HG03066 (cell line): ENCODE measurements around the gene APBA2.

Experiments used
- ATAC-seq: cut with Tn5 transposase; IDR thresholded peaks from one replicate; pipeline ENCODE4 v1.9.1; 2021; ENCODE audit warnings: low read depth; ENCODE audit not compliant: unreplicated experiment

The APBA2 gene

DNA sequence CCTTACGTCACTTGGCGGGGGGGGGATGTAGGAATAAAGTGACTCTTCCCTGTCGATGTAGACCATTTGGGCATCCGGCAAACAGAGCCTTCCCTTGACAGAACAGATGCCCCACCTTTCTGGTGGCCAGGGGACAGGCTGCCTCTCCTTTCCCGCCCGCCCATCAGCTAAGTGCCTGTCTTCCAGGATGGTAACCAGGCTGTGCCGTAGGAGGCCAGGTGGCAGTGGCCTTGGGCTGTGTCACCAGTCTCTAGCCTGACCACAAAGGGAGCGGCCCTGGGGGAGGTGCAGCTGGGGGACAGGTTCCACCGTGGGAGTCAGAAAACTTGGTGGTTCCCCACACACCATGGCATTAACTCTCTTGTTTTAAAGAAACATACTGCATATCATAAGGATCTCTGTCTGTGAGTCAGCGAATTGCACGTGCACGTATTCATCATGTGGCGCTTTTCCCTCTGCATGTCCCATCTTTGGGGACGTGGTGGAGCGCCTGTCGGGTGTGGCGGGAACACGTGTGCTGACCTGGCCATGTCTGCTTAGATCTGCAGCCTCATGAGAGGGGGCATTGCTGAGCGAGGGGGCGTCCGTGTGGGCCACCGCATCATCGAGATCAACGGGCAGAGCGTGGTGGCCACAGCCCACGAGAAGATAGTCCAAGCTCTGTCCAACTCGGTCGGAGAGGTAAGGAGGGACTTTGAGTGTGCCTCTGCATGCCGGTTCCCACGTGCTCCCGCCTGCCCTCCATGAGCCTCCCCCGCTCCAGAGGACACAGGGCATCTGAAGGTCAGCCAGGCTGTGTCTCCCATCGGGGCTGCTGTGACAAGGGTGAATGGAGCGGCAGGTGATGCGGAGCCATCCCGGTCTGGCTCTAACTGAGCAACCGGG, 227.8 kb downstream of the APBA2 start:
- ATAC-seq: no peak

DNA sequence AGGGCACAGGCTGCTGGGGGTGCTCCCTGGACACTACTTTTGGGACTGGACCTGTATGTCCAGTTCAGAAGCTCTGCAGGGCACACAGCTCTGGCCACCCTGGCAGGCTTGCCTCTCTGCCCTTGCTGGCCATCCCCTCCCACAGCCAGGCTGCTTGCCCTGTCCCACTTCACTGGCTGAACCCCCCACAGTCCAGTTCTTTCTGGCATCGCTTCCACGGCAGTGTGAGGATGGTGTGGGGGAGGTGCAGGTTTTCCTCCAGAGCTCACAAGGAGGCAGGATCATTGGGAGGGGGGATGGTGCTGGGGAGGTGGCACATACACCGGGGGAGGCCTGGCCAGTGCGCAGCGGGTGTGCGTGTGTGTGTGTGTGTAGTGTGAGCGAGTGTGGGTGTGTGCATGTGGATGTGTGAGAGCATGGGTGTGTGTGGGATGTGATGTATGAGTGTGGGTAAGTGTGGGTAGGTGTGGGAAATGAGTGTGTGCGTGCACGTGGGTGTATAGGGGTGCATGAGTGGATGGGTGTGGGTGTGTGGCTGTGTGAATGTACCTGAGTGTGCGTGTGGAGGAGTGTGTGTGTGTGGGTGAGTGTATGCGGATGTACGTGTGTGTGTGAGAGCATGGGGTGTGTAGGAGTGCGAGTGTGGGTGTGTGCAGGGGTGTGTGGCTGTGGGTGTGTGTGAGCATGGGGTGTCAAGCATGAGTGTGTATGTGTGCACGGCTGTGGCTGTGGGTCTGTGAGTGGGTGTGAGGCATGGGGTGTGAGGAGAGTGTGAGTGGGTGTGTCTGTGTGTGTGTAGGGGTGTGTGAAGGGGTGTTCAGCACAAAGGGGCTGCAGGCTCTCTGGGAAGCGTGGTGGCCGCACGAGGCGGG, 228.7 kb downstream of the APBA2 start:
- ATAC-seq: no peak

DNA sequence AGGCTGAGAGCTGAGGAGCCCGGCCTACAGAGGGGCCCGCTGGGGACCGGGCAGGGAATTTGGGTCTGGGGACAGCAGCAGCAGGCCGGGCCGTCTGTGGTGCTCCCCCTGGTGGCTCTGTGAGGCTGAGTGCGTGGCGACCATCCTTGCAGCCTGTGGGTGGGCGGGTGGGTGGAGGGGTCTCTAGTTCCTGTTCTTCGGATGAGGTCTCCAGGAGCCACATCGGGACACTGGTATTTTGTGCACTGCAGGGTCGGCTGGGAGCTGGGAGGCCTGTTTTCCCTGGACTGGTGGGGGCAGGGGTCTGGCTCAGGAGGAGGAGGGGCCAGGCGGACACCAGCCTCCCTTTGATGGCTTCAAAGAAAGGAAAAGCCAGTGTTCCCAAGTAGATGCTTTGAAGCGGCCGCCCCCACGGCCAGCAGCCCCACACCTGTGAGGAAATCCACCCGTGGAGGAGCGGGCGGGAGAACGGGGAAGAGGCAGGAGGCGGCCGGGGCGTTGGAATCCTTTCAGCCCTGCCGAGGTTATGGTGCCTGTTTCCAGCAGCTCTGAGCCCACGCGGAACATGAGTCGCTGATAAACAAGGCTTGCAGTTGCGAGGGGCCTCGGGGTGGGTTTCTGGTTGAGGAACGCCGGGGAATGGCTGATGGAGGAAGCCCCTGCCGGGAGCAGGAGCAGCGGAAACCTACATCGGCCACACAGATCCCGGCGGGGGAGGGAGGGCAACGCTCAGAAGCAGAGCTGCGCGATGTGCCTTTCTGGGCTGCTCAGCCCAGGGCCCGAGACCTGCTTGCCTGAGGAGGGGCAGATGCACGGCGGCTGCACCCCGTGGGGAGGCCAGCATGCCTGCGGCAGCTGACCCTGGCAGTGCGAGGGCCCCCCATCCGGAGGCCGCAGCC, 229.6 kb downstream of the APBA2 start:
- ATAC-seq: no peak

DNA sequence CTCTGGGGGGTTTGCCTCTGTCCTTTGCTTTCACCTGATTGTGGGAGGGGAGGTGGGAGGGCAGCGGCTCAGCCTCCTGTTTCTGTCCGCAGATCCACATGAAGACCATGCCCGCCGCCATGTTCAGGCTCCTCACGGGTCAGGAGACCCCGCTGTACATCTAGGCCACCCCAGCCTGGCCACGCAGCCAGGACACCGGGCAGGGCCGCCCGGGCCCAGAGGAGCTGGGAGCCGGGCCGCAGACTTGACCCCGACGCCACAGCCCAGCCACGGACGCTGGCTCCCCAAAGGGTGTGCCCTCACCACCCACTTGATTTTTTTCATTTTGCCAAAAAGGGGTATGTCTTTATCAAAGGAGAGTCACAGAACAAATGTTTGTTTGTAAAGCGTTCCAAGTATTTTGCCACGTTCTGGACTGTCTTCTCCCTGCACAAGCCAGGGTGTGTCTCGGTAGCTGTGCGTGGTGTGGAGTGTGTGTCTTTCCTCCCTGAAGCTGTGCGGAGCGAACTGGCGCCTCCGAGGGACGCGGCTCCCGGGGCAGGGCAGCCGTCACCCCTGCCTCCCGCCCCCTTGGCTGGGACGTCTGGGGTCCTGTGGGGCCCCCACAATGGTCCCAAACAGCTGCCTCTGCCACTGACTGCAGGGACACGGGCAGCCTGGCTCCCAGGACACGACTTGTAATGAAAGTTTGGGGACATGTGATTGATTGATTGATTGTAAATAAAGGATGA, 231.4 kb downstream of the APBA2 start:
- ATAC-seq: no peak

DNA sequence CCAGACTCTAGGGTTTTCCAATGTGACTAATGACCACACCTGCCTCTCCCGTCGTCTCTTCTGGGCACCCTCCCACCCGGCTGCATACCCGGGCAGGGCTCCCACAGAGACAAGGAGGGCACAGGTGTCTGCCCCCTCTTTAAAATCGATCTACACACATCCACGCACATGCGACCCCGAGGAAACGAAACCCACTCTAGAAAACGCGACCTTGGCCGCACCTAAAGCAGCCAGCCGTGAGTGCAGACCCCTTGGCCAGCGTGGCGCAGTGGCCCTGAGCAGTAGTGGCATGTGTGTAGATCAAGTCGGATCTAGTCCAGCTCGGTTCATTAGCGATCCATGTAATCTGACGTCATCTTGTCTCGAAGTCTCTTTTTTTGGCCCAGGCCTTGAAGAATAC, 232.0 kb downstream of the APBA2 start:
- ATAC-seq: no peak

DNA sequence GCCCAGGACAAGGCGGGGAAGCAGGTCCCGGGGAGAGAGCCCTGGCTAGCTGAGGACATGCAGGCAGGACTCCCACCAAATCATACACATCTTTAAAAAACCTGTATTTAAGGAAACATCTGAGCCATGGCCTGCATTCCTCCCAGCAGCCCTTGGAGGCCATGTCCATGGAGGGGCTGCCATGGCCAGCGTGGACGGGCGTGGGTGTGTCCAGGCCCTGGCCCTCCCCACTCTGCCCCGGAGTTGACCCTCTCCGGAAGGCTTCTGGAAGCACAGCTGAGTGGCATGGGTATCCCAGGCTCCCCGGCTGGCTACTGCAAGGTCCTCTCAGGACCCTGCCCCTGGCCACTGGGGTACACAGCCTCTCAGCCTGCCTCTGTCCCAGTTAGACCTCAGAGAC, 234.1 kb downstream of the APBA2 start:
- ATAC-seq: no peak

DNA sequence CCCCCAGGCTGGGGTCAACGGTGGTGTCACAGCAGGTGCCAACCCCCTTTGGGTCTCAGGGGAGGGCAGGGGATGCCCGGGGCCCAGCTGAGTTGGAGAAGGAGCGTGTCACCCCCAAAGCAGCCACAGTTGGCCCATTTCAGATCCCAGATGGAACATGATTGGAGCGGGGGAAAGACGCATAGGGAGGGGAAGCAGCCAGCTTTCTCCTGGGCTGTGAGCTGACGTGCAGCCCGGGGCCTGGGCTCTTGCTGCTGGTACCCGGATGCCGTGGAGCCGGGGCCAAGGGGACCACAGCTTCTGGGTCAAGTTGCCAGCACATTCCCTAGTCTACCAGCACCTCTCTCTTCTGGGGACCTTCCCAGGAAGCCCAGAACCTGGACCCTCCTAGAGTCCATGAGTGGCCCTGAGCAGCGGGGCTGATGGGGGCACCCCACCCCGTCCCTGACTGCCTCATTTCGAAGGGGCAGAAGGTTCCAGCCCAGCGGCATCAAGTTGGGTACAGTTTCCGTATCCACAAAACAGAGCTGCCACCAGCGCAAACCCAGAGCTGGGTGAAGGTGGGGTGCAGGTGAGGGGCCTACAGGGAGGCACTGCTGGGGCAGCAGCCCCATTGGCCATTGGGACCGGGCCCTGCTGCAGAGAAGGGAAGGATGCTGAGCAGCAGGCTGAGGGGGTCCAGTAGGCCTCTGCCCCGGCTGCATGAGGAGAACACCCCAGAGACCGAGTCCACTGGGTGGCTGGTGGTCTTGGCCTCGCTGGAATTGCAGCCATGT, 235.0 kb downstream of the APBA2 start:
- no peak for ATAC-seq

DNA sequence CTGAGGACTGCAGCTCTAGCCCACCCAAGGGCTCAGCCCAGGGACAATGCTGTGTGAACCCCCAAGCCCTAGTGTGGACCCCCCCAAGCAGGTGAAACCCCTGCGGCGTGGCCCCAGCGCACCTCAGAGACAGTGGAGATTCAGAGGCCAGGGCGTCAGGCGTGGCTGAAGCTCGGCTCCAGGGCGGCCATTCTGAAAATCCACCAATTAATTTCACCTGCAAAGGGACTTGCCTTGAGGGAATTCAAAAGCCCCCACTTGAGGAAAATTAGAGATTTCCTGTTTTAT, 235.5 kb downstream of the APBA2 start:
- no peak for ATAC-seq

DNA sequence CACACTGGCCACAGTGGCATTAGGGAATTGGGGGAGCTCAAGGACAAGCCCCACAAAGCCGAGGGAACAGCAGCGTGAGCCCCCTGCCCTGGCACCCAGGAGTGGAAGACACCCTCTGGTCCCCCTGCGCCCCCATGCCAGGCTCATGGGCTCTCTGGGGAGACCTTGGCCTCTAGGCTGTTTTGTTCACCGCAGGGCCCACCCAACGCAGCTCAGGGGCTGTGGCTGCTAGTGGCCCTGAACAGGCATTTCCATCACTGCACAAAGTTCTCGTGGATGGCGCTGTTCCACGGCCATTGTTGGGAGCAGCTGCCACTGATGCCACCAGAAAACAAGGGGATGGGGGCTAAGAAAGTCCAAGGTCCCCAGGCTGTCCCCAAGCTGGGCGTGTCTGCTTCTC, 236.1 kb downstream of the APBA2 start:
- ATAC-seq: no peak

DNA sequence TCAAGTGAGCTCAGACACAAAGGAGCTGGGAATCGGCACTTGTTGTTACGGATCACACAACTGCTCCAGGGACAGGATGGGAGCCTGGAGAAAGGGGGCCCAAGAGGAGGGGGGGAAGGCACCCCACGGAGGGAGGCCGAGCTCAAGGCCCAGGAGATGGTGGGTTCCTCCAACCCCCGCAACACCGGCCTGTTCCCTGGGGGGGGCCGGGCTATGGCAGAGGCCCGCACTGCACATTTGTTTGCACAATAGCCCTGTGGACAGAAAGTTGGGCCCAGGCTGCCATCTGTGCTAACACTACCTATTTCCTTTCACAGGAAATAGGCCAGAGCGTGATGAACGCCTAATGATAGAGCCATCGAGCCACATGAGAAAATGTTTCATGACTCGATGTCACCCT, 236.7 kb downstream of the APBA2 start:
- no peak for ATAC-seq

DNA sequence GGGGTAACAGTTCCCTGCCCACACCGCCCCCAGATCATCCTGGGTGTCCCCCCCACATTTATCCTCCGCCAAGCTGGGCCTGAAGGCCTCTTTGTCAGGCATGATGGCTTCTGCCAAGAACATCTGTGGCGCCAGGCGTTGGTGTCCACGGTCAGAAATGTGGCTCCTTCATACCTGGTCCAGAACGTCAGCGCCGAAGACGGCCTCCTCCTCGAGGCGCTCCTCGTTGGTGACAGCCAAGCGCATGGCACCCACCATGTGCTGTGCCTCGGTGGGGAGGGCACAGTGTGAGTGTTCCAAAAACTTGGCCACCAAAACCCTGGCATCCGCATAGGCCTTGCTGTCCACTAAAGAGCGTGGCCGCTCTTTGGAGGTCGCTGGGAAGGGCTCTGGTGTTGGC, 237.4 kb downstream of the APBA2 start:
- ATAC-seq: no peak

DNA sequence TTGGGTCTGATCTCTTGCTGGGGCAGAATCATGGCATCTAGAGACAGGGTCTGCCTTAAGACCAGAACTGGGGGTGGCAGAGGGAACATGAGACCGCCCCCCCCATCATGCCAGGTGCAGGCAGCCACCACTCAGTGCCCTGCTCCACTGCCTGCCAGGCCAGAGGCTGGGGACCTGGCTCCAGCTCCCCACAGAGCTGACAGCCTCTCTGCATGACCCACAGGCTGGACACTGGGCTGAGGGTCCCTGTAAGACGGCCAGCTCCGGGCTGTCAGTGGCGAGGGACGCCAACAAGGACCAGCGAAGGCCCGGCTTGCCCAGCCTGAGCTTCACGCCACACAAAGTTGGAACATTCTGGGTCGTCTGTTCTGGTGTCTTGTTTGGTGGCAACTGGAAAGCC, 238.2 kb downstream of the APBA2 start:
- no peak for ATAC-seq

DNA sequence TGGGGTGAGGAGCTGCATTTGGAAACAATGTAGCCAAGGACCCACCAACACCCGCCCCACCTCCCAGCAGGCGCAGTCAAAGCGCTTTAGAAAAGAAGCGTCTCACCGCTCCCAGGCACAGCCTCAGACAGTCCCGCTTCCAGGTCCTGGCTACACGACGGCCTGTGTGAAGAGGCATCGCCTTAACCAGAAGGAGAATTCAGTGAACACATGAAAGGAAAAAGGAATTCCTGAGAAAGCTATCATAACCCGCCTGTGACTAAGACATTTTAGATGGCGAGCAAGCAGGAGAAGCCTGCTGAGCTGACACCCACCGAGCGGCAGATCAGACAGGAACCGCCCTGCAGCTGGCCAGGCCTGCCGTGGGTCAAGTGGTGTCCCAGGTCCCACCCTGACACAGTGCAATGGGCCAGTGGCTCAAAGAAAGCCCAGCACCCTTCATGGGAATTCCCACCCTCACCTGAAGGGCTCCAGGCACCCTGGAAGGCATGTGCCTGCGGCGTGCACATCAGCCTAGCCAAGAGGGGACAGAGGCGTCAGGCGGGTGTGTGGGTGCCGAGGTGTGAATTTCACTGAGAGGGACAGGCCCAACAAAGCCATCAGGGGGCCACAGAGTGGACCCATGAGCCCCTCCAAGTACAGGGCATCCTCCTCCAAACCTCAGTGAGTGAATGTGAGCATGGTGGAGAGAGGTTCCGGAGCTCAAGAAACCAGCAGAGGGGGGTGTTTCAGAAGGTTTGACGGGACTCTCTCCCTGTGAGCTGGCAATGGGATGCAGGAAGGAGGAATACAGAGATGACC, 239.0 kb downstream of the APBA2 start:
- no peak for ATAC-seq

DNA sequence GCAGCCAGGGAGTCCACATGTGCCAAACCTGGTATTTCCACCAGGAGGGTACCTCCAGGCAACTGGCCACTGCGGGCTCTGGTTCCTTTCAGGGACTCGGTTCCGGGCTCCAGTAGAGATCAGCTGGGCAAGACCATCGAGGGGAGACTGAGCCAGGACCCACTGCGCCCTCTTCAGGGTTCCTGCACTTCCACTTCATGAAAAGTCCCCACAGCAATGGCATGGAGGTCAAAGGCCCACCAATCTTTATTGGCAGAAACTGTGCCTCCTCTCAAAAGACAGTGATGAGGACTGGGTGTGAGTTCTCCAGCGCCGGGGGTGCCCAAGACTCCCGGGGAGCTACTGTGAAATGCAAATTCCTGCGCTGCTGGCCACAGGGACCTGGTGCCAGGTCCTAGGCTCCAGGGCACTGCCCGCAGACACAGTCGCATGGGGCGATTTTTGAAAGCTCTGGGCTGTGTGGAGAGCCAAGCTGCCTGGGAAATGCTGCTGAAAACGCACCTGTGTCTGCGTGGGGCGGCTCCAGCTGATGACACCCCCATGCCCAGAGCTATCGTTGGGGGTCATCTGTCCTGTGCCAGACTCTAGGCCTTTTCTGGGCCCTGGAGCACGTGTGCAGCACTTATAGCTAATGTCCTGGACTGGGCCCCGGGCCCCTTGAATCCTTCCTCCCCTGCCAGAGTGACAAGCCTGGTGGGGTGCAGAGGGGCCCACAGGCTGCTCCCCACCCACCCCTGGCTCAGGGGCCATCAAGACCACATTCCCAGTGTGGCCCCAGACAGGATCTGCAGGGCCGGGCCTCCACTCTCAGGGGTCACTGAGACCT, 239.8 kb downstream of the APBA2 start:
- ATAC-seq: no peak

DNA sequence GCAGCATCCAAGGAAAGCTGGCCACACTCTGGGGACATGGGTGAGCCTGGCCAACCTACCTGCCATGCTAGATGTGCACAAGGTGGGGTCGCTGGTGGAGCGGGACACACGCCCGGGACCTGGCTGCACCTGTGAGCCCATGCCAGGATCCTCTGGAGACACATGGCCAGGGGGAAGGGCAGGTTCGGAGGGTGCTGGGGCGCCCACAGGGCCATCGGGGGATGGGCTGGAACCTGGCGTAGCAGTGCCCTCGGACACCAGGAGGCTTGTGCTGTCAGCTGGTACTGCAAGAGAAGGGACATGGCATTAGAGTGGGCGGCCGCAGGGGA, 240.4 kb downstream of the APBA2 start:
- no peak for ATAC-seq

DNA sequence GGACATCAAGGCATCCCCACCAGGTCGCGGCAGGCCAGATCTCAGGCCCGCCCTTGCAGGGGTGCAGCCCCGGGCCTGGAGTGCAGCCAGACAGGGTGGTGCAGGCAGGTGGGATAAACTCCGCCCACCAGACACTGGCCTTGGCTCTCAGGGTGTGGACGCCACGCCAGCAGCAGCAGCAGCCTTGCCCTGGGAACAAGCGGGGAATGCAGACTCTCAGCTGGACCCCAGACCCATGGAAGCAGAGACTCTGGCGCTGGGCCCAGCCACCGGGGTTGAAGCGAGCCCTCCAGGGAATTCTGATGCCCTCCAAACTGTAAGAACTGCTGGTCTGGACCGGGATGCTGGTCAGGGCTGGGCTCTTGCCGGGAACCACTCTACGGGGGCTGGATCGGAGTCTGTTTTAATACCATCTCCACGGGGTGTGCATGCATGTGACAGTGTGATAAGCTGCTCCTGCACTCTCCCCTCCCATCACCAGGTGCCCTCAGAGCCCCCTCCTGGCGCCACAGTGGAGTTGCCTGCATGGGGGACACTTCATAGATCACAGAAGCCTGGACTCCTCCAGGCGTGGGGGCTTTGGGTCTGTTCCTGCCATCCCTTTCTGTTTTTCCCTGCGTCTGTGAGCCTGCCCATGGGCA, 241.2 kb downstream of the APBA2 start:
- ATAC-seq: no peak
